Activated B cell treated with CpG ODN at 0.5 μM for 24 hours (primary cell): ENCODE results near the gene SRGAP1. TPM values are rescaled to one million over a fixed set of nuclear protein-coding genes. Genes with fewer than 3 reads are reported as not detected.
"Not testable (repeated sequence)": the region's sequence is repeated elsewhere in the genome, so short reads cannot be mapped to it uniquely, and the experiment has no call there.

Experiments
- ATAC-seq: fragments of 200-7000 bp; cut with Tn5 transposase; one replicate; pipeline ENCODE4 v1.10.0; 2021; ENCODE audit warnings: low read depth, mild to moderate bottlenecking, moderate library complexity
- CTCF ChIA-PET: fragments of 350-600 bp; sonication (Branson Sonifier 250); formaldehyde crosslinking; loops from one replicate; lab custom pipeline; 2021; ENCODE audit warnings: antibody characterized with exemption; lab: Charles Lee
- POLR2A ChIA-PET: fragments of 350-600 bp; sonication (Branson Sonifier 250); formaldehyde crosslinking; loops from one replicate; lab custom pipeline; 2021; ENCODE audit warnings: antibody characterized with exemption; lab: Charles Lee
- DNase-seq: peaks from one replicate; pipeline ENCODE4 v3.0.0; 2022
- H3K27ac Mint-ChIP-seq: one replicate; pipeline ENCODE4 v1.8.0; 2020; ENCODE audit warnings: mixed read lengths
- H3K27me3 Mint-ChIP-seq: one replicate; pipeline ENCODE4 v1.8.0; 2021; ENCODE audit warnings: mixed read lengths
- H3K36me3 Mint-ChIP-seq: one replicate; pipeline ENCODE4 v1.8.0; 2021; ENCODE audit warnings: low read depth, mixed read lengths
- H3K4me1 Mint-ChIP-seq: one replicate; pipeline ENCODE4 v1.8.0; 2021; ENCODE audit warnings: mixed read lengths
- H3K4me3 Mint-ChIP-seq: one replicate; pipeline ENCODE4 v1.8.0; 2020; ENCODE audit warnings: mild to moderate bottlenecking, mixed read lengths
- H3K9me3 Mint-ChIP-seq: one replicate; pipeline ENCODE4 v1.8.0; 2020; ENCODE audit warnings: mixed read lengths
- CTCF ChIP-seq: fragments of 200-600 bp; IDR thresholded peaks from one replicate; pipeline ENCODE4 v1.8.0; 2022; ENCODE audit warnings: antibody characterized with exemption, mild to moderate bottlenecking
- intact Hi-C: fragments of 100-400 bp; cut with micrococcal nuclease; formaldehyde crosslinking; loops from one replicate; pipeline ENCODE4 v1.15.1; 2024
- total RNA-seq: library from RNA; stranded (reverse); gene quantifications from 2 replicates; pipeline ENCODE4 v1.2.3, GENCODE V29; 2022

The SRGAP1 gene
- total RNA-seq, 1 donor from 2014 or later = 1.1 TPM

GRCh38 chr12:64065881-64066451, 221.5 kb downstream of the SRGAP1 start:
- DNase-seq = no peak
- no peaks in the 10 kb centered on the region for H3K9me3 Mint-ChIP-seq
- no peaks in the 10 kb centered on the region for H3K4me1 Mint-ChIP-seq
- no peak for ATAC-seq
- CTCF ChIA-PET = no interaction called here
- POLR2A ChIA-PET = no interaction called here
- H3K27me3 Mint-ChIP-seq = no peaks in the 10 kb centered on the region
- intact Hi-C loops = no loop called here
- H3K4me3 Mint-ChIP-seq = no peak overlapping the region
- H3K36me3 Mint-ChIP-seq = no peaks in the 10 kb centered on the region
- H3K27ac Mint-ChIP-seq = no peak overlapping the region
- TF ChIP-seq CTCF = no peak

DNA sequence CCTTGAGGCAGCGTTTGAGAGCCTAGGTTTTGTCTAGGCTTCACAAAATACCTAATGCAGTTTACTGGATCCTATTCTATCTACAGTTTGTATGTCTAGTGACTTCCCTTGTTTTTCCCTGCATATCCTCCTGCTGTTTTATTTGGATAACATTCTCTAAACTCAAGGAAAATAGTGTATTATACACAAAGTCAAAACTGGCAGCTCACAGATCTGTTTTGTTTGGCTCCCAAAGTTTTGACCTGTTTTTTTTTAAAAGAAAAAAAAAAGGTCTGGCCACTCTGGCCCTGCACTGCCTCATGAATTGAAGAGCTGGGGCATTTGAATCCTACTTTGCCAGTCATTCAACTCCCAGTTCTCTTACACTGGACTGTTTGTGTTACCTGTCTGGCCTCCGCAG, 222.3 kb downstream of the SRGAP1 start:
- DNase-seq = no peak
- no peak for ATAC-seq
- Mint-ChIP-seq H3K27me3 (no peaks in the 10 kb centered on the region), H3K27ac (no peak overlapping the region), H3K36me3 (no peaks in the 10 kb centered on the region), H3K4me1 (no peaks in the 10 kb centered on the region), H3K4me3 (no peak overlapping the region), H3K9me3 (no peaks in the 10 kb centered on the region)
- CTCF ChIA-PET = no interaction called here
- TF ChIP-seq CTCF = no peak
- POLR2A ChIA-PET = no interaction called here
- intact Hi-C loops = no loop called here

DNA sequence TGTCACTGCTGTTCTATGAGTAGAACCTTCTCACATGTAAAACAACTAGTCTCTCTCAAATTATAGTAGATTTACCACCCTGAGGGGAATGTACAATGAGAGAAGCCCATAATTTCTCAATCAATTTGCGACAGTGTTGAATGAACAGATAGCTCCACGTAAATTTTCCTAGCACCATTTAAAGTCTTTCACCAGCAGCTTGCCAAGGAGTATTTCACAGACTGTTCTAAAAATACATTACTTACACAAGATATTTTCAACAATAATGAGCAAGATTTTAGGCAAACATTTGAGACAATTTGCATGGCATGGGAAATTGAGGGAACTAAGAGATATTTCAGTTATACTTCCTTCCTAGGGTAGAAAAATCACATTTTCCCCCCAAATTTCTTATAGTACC, 226.0 kb downstream of the SRGAP1 start:
- no peak for TF ChIP-seq CTCF
- no peak for ATAC-seq
- intact Hi-C loops = no loop called here

GRCh38 chr12:64072916-64073575, 228.5 kb downstream of the SRGAP1 start:
- DNase-seq (no peak), ATAC-seq (no peak)
- intact Hi-C loops = no loop called here
- Mint-ChIP-seq H3K9me3 (no peaks in the 10 kb centered on the region), H3K27me3 (no peaks in the 10 kb centered on the region), H3K4me3 (no peak overlapping the region), H3K36me3 (no peaks in the 10 kb centered on the region), H3K27ac (no peak overlapping the region), H3K4me1 (no peaks in the 10 kb centered on the region)
- CTCF ChIA-PET = no interaction called here
- no peak for TF ChIP-seq CTCF
- POLR2A ChIA-PET = no interaction called here

More for the DNA sequence above, 226.0 kb downstream of the SRGAP1 start:
- DNase-seq = no peak
- Mint-ChIP-seq H3K9me3 (no peaks in the 10 kb centered on the region), H3K27me3 (no peaks in the 10 kb centered on the region), H3K36me3 (no peaks in the 10 kb centered on the region), H3K27ac (no peak overlapping the region), H3K4me1 (no peaks in the 10 kb centered on the region), H3K4me3 (no peak overlapping the region)
- CTCF ChIA-PET = no interaction called here
- POLR2A ChIA-PET = no interaction called here

GRCh38 chr12:64076565-64076964, 232.1 kb downstream of the SRGAP1 start:
- ATAC-seq, H3K4me3 Mint-ChIP-seq, CTCF ChIA-PET, H3K27me3 Mint-ChIP-seq, H3K9me3 Mint-ChIP-seq, H3K27ac Mint-ChIP-seq, H3K4me1 Mint-ChIP-seq, H3K36me3 Mint-ChIP-seq, DNase-seq, POLR2A ChIA-PET, intact Hi-C loops: not testable (repeated sequence)
